Measurements from ENCODE around the gene PTPN7.

The PTPN7 gene

DNA sequence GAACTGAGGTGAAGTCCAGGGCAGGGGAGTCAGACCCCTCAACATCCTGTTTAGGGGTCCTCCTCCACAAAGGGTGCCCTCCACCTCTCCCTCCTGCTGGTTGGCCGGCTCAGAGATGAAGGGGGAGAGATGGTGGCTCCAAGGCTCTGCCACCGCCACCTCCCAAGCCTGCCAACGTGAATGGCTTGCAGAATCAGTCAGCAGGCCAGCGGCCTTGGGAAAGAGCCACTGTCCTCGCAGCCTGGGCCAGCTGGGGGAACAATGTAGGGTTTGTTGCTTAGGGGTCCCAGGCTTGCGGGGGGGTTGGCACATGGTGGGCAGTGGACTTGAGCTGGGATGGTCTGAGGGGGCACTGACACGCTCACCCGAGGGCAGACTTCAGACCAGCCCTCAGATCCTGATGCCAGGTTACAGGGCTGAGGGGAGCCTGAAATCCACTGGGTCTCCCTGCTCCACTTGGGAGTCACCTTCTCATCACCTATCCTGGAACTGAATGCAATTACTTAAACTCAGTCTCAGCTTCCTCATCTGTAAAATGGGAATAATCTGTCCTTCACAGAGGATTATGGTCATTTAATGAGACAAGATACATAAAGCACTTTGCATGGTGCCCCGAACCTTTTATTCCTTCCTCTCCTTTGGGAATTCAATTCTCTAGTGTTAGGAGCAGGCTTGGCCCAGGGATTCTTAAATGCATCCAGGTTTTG is 29.4 kb downstream of the PTPN7 start:
- no peak overlapping the region for H3K27ac ChIP-seq (ENCODE audit: low read depth, low read length)
- H3F3A ChIP-seq (ENCODE audit: insufficient read depth) = no peaks in the 10 kb centered on the region
- H3K36me3 ChIP-seq (ENCODE audit: low read length) = no peaks in the 10 kb centered on the region
- no peak overlapping the region for H2AFZ ChIP-seq (ENCODE audit: low read depth, low read length, severe bottlenecking)
- no peak overlapping the region for H3K4me2 ChIP-seq (ENCODE audit: low read depth, low read length, poor library complexity, severe bottlenecking)
- no peaks in the 10 kb centered on the region for H3K9me2 ChIP-seq (replicated peaks; ENCODE audit: insufficient read depth, low read length)
- no peaks in the 10 kb centered on the region for H3K79me2 ChIP-seq (ENCODE audit: insufficient read depth, low read length)
- H4K20me1 ChIP-seq (ENCODE audit: low read depth, low read length) = no peaks in the 10 kb centered on the region
- no peak overlapping the region for H3K4me3 ChIP-seq (ENCODE audit: insufficient read depth, low read length, poor library complexity, severe bottlenecking)
- no peaks in the 10 kb centered on the region for H3K27me3 ChIP-seq (ENCODE audit: low read length)
- no peaks in the 10 kb centered on the region for H3K9me3 ChIP-seq (ENCODE audit: insufficient read depth, low read length)
- TF ChIP-seq, protein P1, sequence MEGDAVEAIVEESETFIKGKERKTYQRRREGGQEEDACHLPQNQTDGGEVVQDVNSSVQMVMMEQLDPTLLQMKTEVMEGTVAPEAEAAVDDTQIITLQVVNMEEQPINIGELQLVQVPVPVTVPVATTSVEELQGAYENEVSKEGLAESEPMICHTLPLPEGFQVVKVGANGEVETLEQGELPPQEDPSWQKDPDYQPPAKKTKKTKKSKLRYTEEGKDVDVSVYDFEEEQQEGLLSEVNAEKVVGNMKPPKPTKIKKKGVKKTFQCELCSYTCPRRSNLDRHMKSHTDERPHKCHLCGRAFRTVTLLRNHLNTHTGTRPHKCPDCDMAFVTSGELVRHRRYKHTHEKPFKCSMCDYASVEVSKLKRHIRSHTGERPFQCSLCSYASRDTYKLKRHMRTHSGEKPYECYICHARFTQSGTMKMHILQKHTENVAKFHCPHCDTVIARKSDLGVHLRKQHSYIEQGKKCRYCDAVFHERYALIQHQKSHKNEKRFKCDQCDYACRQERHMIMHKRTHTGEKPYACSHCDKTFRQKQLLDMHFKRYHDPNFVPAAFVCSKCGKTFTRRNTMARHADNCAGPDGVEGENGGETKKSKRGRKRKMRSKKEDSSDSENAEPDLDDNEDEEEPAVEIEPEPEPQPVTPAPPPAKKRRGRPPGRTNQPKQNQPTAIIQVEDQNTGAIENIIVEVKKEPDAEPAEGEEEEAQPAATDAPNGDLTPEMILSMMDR (IDR thresholded peaks at IDR 0.05; ENCODE audit: insufficient read depth, low read length, poor library complexity, severe bottlenecking) = no peak
- no peak for TF ChIP-seq EZH2phosphoT487 (conservative IDR thresholded peaks at IDR 0.05; ENCODE audit: low read length)
- H3K9ac ChIP-seq (ENCODE audit: low read length) = no peak overlapping the region

DNA sequence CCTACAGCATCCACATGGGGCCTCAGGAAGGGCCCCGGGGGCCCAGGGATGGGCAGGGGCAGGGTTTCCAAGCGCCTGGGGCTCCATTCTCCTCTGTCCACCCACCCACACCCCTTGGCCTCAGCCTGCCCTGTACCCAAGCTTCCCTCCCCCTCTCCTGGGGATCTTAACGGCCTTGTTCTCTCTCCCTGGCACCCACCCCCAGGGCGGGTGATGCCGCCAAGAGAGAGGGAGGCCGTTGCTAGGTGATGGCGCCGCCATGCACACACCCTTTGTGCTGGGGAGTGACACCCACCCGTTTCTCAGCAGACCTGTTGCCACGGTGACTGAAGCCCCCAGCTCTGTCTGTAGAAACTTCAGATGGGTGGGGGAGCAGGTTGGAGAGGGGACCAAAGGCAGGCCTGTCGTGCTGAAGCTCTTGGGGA is 30.1 kb downstream of the PTPN7 start:
- TF ChIP-seq, protein P1 (IDR thresholded peaks at IDR 0.05; ENCODE audit: insufficient read depth, low read length, poor library complexity, severe bottlenecking) = no peak
- no peak for TF ChIP-seq EZH2phosphoT487 (conservative IDR thresholded peaks at IDR 0.05; ENCODE audit: low read length)
- Histone ChIP-seq H2AFZ (ENCODE audit: low read depth, low read length, severe bottlenecking) (no peak overlapping the region), H3K4me2 (ENCODE audit: low read depth, low read length, poor library complexity, severe bottlenecking) (no peak overlapping the region), H3F3A (ENCODE audit: insufficient read depth) (no peaks in the 10 kb centered on the region), H4K20me1 (ENCODE audit: low read depth, low read length) (no peaks in the 10 kb centered on the region), H3K9me2 (replicated peaks; ENCODE audit: insufficient read depth, low read length) (no peaks in the 10 kb centered on the region), H3K27me3 (ENCODE audit: low read length) (no peaks in the 10 kb centered on the region), H3K4me3 (ENCODE audit: insufficient read depth, low read length, poor library complexity, severe bottlenecking) (no peak overlapping the region), H3K9ac (ENCODE audit: low read length) (no peak overlapping the region), H3K27ac (ENCODE audit: low read depth, low read length) (no peak overlapping the region), H3K36me3 (ENCODE audit: low read length) (no peaks in the 10 kb centered on the region), H3K9me3 (ENCODE audit: insufficient read depth, low read length) (no peaks in the 10 kb centered on the region), H3K79me2 (ENCODE audit: insufficient read depth, low read length) (no peaks in the 10 kb centered on the region)

GRCh38 chr1:202129453-202130296 is 30.7 kb downstream of the PTPN7 start:
- H3K9ac ChIP-seq (ENCODE audit: low read length) = no peak overlapping the region
- H3K27me3 ChIP-seq (ENCODE audit: low read length) = no peaks in the 10 kb centered on the region
- TF ChIP-seq EZH2phosphoT487 (conservative IDR thresholded peaks at IDR 0.05; ENCODE audit: low read length) = no peak
- TF ChIP-seq, protein P1 (IDR thresholded peaks at IDR 0.05; ENCODE audit: insufficient read depth, low read length, poor library complexity, severe bottlenecking) = no peak
- H3K79me2 ChIP-seq (ENCODE audit: insufficient read depth, low read length) = no peaks in the 10 kb centered on the region
- no peak overlapping the region for H3K27ac ChIP-seq (ENCODE audit: low read depth, low read length)
- no peak overlapping the region for H3K4me2 ChIP-seq (ENCODE audit: low read depth, low read length, poor library complexity, severe bottlenecking)
- no peaks in the 10 kb centered on the region for H3F3A ChIP-seq (ENCODE audit: insufficient read depth)
- no peaks in the 10 kb centered on the region for H3K9me2 ChIP-seq (replicated peaks; ENCODE audit: insufficient read depth, low read length)
- H3K4me3 ChIP-seq (ENCODE audit: insufficient read depth, low read length, poor library complexity, severe bottlenecking) = no peak overlapping the region
- H2AFZ ChIP-seq (ENCODE audit: low read depth, low read length, severe bottlenecking) = no peak overlapping the region
- H4K20me1 ChIP-seq (ENCODE audit: low read depth, low read length) = no peaks in the 10 kb centered on the region
- H3K36me3 ChIP-seq (ENCODE audit: low read length) = no peaks in the 10 kb centered on the region
- H3K9me3 ChIP-seq (ENCODE audit: insufficient read depth, low read length) = no peaks in the 10 kb centered on the region
